ENCODE measurements around the gene ASIC2. TPM values are rescaled to one million over a fixed set of nuclear protein-coding genes. Genes with fewer than 3 reads are reported as not detected.

The ASIC2 gene
- total RNA-seq, 1 experiment from 2014 or later = 4.1 TPM

DNA sequence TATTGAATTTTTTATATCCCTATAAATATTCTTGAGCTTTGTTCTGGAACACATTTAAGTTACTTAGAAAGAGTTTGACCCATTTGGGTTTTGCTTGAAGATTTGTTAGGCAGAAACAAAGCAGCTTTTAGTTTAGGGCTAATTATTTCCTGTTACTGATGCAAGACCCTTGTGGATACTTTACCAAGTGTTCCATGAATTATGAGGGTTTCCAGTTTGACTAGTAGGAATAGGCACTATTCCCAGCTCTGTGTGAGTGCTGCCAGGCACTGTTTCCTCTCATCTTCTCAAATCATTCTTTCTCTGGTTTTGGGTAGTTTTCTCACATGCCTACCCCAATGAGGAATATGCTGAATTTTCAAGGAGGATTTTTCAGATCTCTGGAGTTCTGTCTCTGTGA lies 221.4 kb downstream of the ASIC2 start:
- no peak overlapping the region for H3K4me3 ChIP-seq (ENCODE audit: low read depth in 2 of 2, low read length in 2 of 2)
- no peaks in the 10 kb centered on the region for H3K36me3 ChIP-seq (ENCODE audit: control insufficient read depth, insufficient read depth, low read length)
- ATAC-seq (no peak), DNase-seq (ENCODE audit: low read depth, low spot score) (no peak)
- no peak overlapping the region for H3K27ac ChIP-seq (ENCODE audit: low read length)
- in situ Hi-C loops (cut with HindIII; ENCODE audit: low pct_unique_long_range_greater_than_20kb, low sequenced_read_pairs) (no loop called here), intact Hi-C loops (cut with micrococcal nuclease; ENCODE audit: unreplicated experiment) (no loop called here)
- no peak for TF ChIP-seq SIN3A (IDR thresholded peaks at IDR 0.05; ENCODE audit: borderline replicate concordance, insufficient read depth, low read depth, low read length)
- TF ChIP-seq, protein P1, sequence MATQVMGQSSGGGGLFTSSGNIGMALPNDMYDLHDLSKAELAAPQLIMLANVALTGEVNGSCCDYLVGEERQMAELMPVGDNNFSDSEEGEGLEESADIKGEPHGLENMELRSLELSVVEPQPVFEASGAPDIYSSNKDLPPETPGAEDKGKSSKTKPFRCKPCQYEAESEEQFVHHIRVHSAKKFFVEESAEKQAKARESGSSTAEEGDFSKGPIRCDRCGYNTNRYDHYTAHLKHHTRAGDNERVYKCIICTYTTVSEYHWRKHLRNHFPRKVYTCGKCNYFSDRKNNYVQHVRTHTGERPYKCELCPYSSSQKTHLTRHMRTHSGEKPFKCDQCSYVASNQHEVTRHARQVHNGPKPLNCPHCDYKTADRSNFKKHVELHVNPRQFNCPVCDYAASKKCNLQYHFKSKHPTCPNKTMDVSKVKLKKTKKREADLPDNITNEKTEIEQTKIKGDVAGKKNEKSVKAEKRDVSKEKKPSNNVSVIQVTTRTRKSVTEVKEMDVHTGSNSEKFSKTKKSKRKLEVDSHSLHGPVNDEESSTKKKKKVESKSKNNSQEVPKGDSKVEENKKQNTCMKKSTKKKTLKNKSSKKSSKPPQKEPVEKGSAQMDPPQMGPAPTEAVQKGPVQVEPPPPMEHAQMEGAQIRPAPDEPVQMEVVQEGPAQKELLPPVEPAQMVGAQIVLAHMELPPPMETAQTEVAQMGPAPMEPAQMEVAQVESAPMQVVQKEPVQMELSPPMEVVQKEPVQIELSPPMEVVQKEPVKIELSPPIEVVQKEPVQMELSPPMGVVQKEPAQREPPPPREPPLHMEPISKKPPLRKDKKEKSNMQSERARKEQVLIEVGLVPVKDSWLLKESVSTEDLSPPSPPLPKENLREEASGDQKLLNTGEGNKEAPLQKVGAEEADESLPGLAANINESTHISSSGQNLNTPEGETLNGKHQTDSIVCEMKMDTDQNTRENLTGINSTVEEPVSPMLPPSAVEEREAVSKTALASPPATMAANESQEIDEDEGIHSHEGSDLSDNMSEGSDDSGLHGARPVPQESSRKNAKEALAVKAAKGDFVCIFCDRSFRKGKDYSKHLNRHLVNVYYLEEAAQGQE (IDR thresholded peaks at IDR 0.05; ENCODE audit: insufficient read depth in 1 of 2, low read depth in 2 of 2, low read length in 1 of 2) = no peak
- POLR2A ChIA-PET = no interaction called here
- no peaks in the 10 kb centered on the region for H3K27me3 ChIP-seq (ENCODE audit: control insufficient read depth, insufficient read depth, low read length)
- BruUV-seq (replicated peaks) = no TSS peak
- CTCF ChIA-PET = no interaction called here
- H3K9me3 ChIP-seq (ENCODE audit: control insufficient read depth, insufficient read depth, low read depth, low read length) = no peaks in the 10 kb centered on the region
- H3K4me1 ChIP-seq (ENCODE audit: control insufficient read depth, insufficient read depth, low read length) = no peaks in the 10 kb centered on the region

DNA sequence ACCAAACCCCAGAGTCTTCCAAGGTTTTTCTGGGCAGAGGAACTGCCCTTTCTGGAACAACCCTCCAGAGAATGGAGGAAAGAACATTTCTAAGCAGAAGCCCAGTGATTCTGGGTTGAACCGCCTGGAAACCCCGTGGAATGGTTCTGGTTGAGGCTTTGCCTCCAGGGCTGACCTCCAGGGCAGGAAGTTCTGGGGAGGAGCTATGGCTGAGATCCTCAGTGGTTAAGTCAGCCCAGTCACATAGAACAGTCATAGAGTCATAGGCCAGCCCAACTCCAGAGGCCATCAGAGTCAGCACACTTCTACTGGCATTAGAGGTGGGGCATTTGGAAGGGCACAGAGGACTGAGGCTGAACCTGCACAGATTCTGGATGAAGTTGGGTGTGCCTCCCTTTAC lies 235.5 kb downstream of the ASIC2 start:
- intact Hi-C loops (cut with micrococcal nuclease; ENCODE audit: unreplicated experiment) = no loop called here
- Histone ChIP-seq H3K36me3 (ENCODE audit: control insufficient read depth, insufficient read depth, low read length) (no peaks in the 10 kb centered on the region), H3K9me3 (ENCODE audit: control insufficient read depth, insufficient read depth, low read depth, low read length) (no peaks in the 10 kb centered on the region), H3K4me3 (ENCODE audit: low read depth in 2 of 2, low read length in 2 of 2) (no peak overlapping the region), H3K27me3 (ENCODE audit: control insufficient read depth, insufficient read depth, low read length) (no peaks in the 10 kb centered on the region; the same call in 1 of the 2 replicates), H3K4me1 (ENCODE audit: control insufficient read depth, insufficient read depth, low read length) (no peaks in the 10 kb centered on the region), H3K27ac (ENCODE audit: low read length) (no peak overlapping the region)
- CTCF ChIA-PET = no interaction called here
- no peak for DNase-seq (ENCODE audit: low read depth, low spot score)
- BruUV-seq (replicated peaks) = no TSS peak
- ATAC-seq = no peak
- POLR2A ChIA-PET = no interaction called here
- TF ChIP-seq SIN3A (IDR thresholded peaks at IDR 0.05; ENCODE audit: borderline replicate concordance, insufficient read depth, low read depth, low read length) = no peak
- TF ChIP-seq, protein P1 (IDR thresholded peaks at IDR 0.05; ENCODE audit: insufficient read depth in 1 of 2, low read depth in 2 of 2, low read length in 1 of 2) = no peak
- TF ChIP-seq, protein P2, sequence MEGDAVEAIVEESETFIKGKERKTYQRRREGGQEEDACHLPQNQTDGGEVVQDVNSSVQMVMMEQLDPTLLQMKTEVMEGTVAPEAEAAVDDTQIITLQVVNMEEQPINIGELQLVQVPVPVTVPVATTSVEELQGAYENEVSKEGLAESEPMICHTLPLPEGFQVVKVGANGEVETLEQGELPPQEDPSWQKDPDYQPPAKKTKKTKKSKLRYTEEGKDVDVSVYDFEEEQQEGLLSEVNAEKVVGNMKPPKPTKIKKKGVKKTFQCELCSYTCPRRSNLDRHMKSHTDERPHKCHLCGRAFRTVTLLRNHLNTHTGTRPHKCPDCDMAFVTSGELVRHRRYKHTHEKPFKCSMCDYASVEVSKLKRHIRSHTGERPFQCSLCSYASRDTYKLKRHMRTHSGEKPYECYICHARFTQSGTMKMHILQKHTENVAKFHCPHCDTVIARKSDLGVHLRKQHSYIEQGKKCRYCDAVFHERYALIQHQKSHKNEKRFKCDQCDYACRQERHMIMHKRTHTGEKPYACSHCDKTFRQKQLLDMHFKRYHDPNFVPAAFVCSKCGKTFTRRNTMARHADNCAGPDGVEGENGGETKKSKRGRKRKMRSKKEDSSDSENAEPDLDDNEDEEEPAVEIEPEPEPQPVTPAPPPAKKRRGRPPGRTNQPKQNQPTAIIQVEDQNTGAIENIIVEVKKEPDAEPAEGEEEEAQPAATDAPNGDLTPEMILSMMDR (IDR thresholded peaks at IDR 0.05) = no peak
- in situ Hi-C loops (cut with HindIII; ENCODE audit: low pct_unique_long_range_greater_than_20kb, low sequenced_read_pairs) = no loop called here

Data from Panc1 (cell line).